H9 (cell line): Measurements from ENCODE around the gene INPP5A. TPM values are rescaled to one million over a fixed set of nuclear protein-coding genes. Genes with fewer than 3 reads are reported as not detected.

ENCODE experiments used
- DNase-seq: peaks from one replicate; pipeline ENCODE4 v3.0.0-alpha.2; 2017
- H2AFZ ChIP-seq: one replicate; pipeline ENCODE4 v1.6.1; 2013; ENCODE audit warnings: mild to moderate bottlenecking, low read length, control low read depth, moderate library complexity
- H2AK5ac ChIP-seq: 2 replicates; pipeline ENCODE4 v1.6.1; 2013; ENCODE audit warnings: low read length, control low read depth, mixed read lengths; ENCODE audit not compliant: insufficient read length
- H2BK120ac ChIP-seq: one replicate; pipeline ENCODE4 v1.6.1; 2013; ENCODE audit warnings: low read depth, mild to moderate bottlenecking, low read length, control low read depth, inconsistent platforms; ENCODE audit not compliant: poor library complexity, severe bottlenecking
- H2BK12ac ChIP-seq: 2 replicates; pipeline ENCODE4 v1.6.1; 2013; ENCODE audit warnings: low read length, control low read depth, mixed read lengths, low read depth; ENCODE audit not compliant: insufficient read length
- H2BK15ac ChIP-seq: 2 replicates; pipeline ENCODE4 v1.6.1; 2013; ENCODE audit warnings: low read depth, low read length, control low read depth
- H2BK20ac ChIP-seq: one replicate; pipeline ENCODE4 v1.6.1; 2013; ENCODE audit warnings: low read depth, mild to moderate bottlenecking, low read length, control low read depth, inconsistent platforms; ENCODE audit not compliant: poor library complexity, severe bottlenecking
- H2BK5ac ChIP-seq: 2 replicates; pipeline ENCODE4 v1.6.1; 2013; ENCODE audit warnings: low read length, control low read depth, mixed read lengths; ENCODE audit not compliant: insufficient read length
- H3K14ac ChIP-seq: 2 replicates; pipeline ENCODE4 v1.6.1; 2013; ENCODE audit warnings: low read length, control low read depth; ENCODE audit not compliant: insufficient read depth
- H3K18ac ChIP-seq: 2 replicates; pipeline ENCODE4 v1.6.1; 2013; ENCODE audit warnings: low read depth, mild to moderate bottlenecking, mixed read lengths, low read length, control low read depth; ENCODE audit not compliant: insufficient read length
- H3K23ac ChIP-seq: 2 replicates; pipeline ENCODE4 v1.6.1; 2013; ENCODE audit warnings: low read length, control low read depth, mixed read lengths, low read depth; ENCODE audit not compliant: insufficient read length
- H3K23me2 ChIP-seq: 2 replicates; pipeline ENCODE4 v1.6.1; 2013; ENCODE audit warnings: low read depth, mild to moderate bottlenecking, mixed read lengths, low read length, control low read depth; ENCODE audit not compliant: insufficient read length, poor library complexity, severe bottlenecking
- H3K27ac ChIP-seq: 2 replicates; pipeline ENCODE4 v1.5.1; 2013; ENCODE audit warnings: low read length, control low read depth, mixed read lengths, low read depth; ENCODE audit not compliant: insufficient read length
- H3K27me3 ChIP-seq: 2 replicates; pipeline ENCODE4 v1.6.1; 2013; ENCODE audit warnings: low read length, control low read depth, inconsistent platforms; ENCODE audit not compliant: insufficient read depth
- H3K4ac ChIP-seq: 2 replicates; pipeline ENCODE4 v1.6.1; 2013; ENCODE audit warnings: low read depth, mild to moderate bottlenecking, control low read depth, inconsistent platforms, low read length, moderate library complexity
- H3K4me1 ChIP-seq: 2 replicates; pipeline ENCODE4 v1.6.1; 2013; ENCODE audit warnings: low read length, control low read depth, inconsistent platforms; ENCODE audit not compliant: insufficient read depth
- H3K4me2 ChIP-seq: 2 replicates; pipeline ENCODE4 v1.6.1; 2013; ENCODE audit warnings: low read length, control low read depth, mixed read lengths; ENCODE audit not compliant: insufficient read length, insufficient read depth
- H3K56ac ChIP-seq: 2 replicates; pipeline ENCODE4 v1.6.1; 2013; ENCODE audit warnings: low read depth, mild to moderate bottlenecking, mixed read lengths, low read length, control low read depth; ENCODE audit not compliant: insufficient read length
- H3K79me1 ChIP-seq: 2 replicates; pipeline ENCODE4 v1.6.1; 2013; ENCODE audit warnings: low read depth, mild to moderate bottlenecking, moderate library complexity, low read length, control low read depth, inconsistent platforms; ENCODE audit not compliant: insufficient read depth, poor library complexity, severe bottlenecking
- H3K79me2 ChIP-seq: 2 replicates; pipeline ENCODE4 v1.6.1; 2013; ENCODE audit warnings: low read length, control low read depth, inconsistent platforms; ENCODE audit not compliant: insufficient read depth
- H3K9ac ChIP-seq: 2 replicates; pipeline ENCODE4 v1.6.1; 2013; ENCODE audit warnings: low read length, control low read depth, mixed read lengths; ENCODE audit not compliant: insufficient read length; ENCODE audit errors: extremely low read depth
- H3K9me3 ChIP-seq: one replicate; pipeline ENCODE4 v1.6.1; 2013; ENCODE audit warnings: low read depth, low read length, inconsistent platforms; ENCODE audit not compliant: control insufficient read depth
- H3T11ph ChIP-seq: one replicate; pipeline ENCODE4 v1.6.1; 2013; ENCODE audit warnings: mild to moderate bottlenecking, low read length, control low read depth, inconsistent platforms
- H4K20me1 ChIP-seq: one replicate; pipeline ENCODE4 v1.6.1; 2013; ENCODE audit not compliant: control insufficient read depth, insufficient read length, insufficient read depth
- H4K5ac ChIP-seq: 2 replicates; pipeline ENCODE4 v1.6.1; 2013; ENCODE audit warnings: low read depth, mild to moderate bottlenecking, mixed read lengths, low read length, control low read depth; ENCODE audit not compliant: insufficient read length
- H4K8ac ChIP-seq: replicated peaks from 2 replicates; pipeline ENCODE4 v1.6.1; 2013; ENCODE audit warnings: low read length, control low read depth, mixed read lengths, low read depth; ENCODE audit not compliant: insufficient read length
- H4K91ac ChIP-seq: 2 replicates; pipeline ENCODE4 v1.6.1; 2013; ENCODE audit warnings: low read depth, mild to moderate bottlenecking, moderate library complexity, mixed read lengths, low read length, control low read depth; ENCODE audit not compliant: insufficient read length
- H3K27ac Mint-ChIP-seq, 3 experiments: 2 replicates in 2 of 3; 3 replicates in 1 of 3; pipeline ENCODE4 v1.8.0; 2020 to 2021; ENCODE audit warnings: mixed read lengths in 3 of 3, mild to moderate bottlenecking in 1 of 3, moderate library complexity in 1 of 3
- H3K27me3 Mint-ChIP-seq: 2 replicates; pipeline ENCODE4 v1.8.0; 2021; ENCODE audit warnings: low read depth, mild to moderate bottlenecking, moderate library complexity, mixed read lengths
- H3K36me3 Mint-ChIP-seq, 3 experiments: 2 replicates in 2 of 3; 3 replicates in 1 of 3; pipeline ENCODE4 v1.8.0; 2020 to 2021; ENCODE audit warnings: low read depth in 3 of 3, mixed read lengths in 3 of 3; ENCODE audit not compliant: insufficient read depth in 1 of 3
- H3K4me1 Mint-ChIP-seq, 2 experiments: 2 replicates each; pipeline ENCODE4 v1.8.0; 2020; ENCODE audit warnings: mixed read lengths in 2 of 2
- H3K4me3 Mint-ChIP-seq, 2 experiments: 2 replicates in 1 of 2; 3 replicates in 1 of 2; pipeline ENCODE4 v1.8.0; 2020 to 2021; ENCODE audit warnings: mild to moderate bottlenecking in 2 of 2, mixed read lengths in 2 of 2, moderate library complexity in 1 of 2
- H3K9me3 Mint-ChIP-seq, 2 experiments: 2 replicates in 1 of 2; 3 replicates in 1 of 2; pipeline ENCODE4 v1.8.0; 2020; ENCODE audit warnings: mild to moderate bottlenecking in 2 of 2, mixed read lengths in 2 of 2, moderate library complexity in 1 of 2
- CTCF ChIP-seq: fragments of 200-600 bp; sonication (generic); conservative IDR thresholded peaks from 3 replicates; pipeline ENCODE4 v1.8.0; 2021; ENCODE audit warnings: antibody characterized with exemption, mild to moderate bottlenecking
- WGBS: extraction: QIAGEN DNeasy Blood & Tissue Kit; methylation state at CpG from one replicate; pipeline ENCODE4 v1.1.7; 2013; ENCODE audit warnings: missing lambda C conversion rate, low lambda C conversion rate, mixed read lengths; ENCODE audit not compliant: insufficient read length; ENCODE audit errors: extremely low coverage; 5-methylcytosine and 5-hydroxymethylcytosine counted together
- total RNA-seq: library from RNA; stranded (reverse); gene quantifications from 2 replicates; pipeline ENCODE4 v1.2.1, GENCODE V29; 2021

Gene INPP5A
- total RNA-seq, 1 experiment from 2014 or later = 17.7 TPM

GRCh38 chr10:132551093-132551807 lies 13.7 kb downstream of the INPP5A start:
- no peaks in the 10 kb centered on the region for H3K9me3 Mint-ChIP-seq

More at GRCh38 chr10:132551093-132551807, 13.7 kb downstream of the INPP5A start:
- H4K5ac ChIP-seq = no peak overlapping the region
- no peaks in the 10 kb centered on the region for H3K9me3 ChIP-seq
- H3K79me2 ChIP-seq = peaks cover 2% of the 10 kb centered on the region; the same call in 1 of the 2 replicates
- H3K14ac ChIP-seq = no peak overlapping the region; the same call in 1 of the 2 replicates
- no peak overlapping the region for H3K27ac ChIP-seq
- no peak overlapping the region for H3T11ph ChIP-seq
- H2BK15ac ChIP-seq = no peak overlapping the region
- H3K4me2 ChIP-seq = no peak overlapping the region
- H3K27me3 ChIP-seq = no peaks in the 10 kb centered on the region
- no peak overlapping the region for H2BK120ac ChIP-seq
- H3K23ac ChIP-seq = no peak overlapping the region
- no peaks in the 10 kb centered on the region for H3K79me1 ChIP-seq
- H3K18ac ChIP-seq = no peak overlapping the region
- no peak overlapping the region for H2BK5ac ChIP-seq
- no peaks in the 10 kb centered on the region for H3K4me1 ChIP-seq
- H3K4me3 Mint-ChIP-seq = no peak overlapping the region
- H3K9ac ChIP-seq = no peak overlapping the region
- H4K20me1 ChIP-seq = no peaks in the 10 kb centered on the region
- no peak overlapping the region for H4K8ac ChIP-seq
- H3K23me2 ChIP-seq = no peaks in the 10 kb centered on the region
- no peak overlapping the region for H2BK20ac ChIP-seq
- no peak overlapping the region for H2AK5ac ChIP-seq
- no peak for TF ChIP-seq CTCF
- H2AFZ ChIP-seq = no peak overlapping the region
- H4K91ac ChIP-seq = no peak overlapping the region
- no peaks in the 10 kb centered on the region for H3K36me3 Mint-ChIP-seq
- WGBS = no CpG with 5 or more reads among the region's 15 CpGs
- H3K56ac ChIP-seq = no peak overlapping the region
- DNase-seq = no peak
- H3K4me1 Mint-ChIP-seq = peaks cover 1 to 2% of the 10 kb centered on the region in 2 experiments; a peak in 2 of 4 replicates
- no peak overlapping the region for H2BK12ac ChIP-seq
- no peaks in the 10 kb centered on the region; the same call in none of the 2 replicates for H3K27me3 Mint-ChIP-seq
- H3K4ac ChIP-seq = no peak overlapping the region
- 0 out of 7 replicates have a peak overlapping the region, but pooled peaks of 1 of the 3 experiments have one; percentile 15 for H3K27ac Mint-ChIP-seq
